HG02571 (cell line): ENCODE data around the gene SRSF3.
A peak's percentile ranks its signal among the peaks of the same experiment; 100 is the strongest.
"Not testable (repeated sequence)": the region's sequence is repeated elsewhere in the genome, so short reads cannot be mapped to it uniquely, and the experiment has no call there.

Experiments used
- ATAC-seq: cut with Tn5 transposase; IDR thresholded peaks from one replicate; pipeline ENCODE4 v1.9.1; 2021; ENCODE audit warnings: mild to moderate bottlenecking, moderate library complexity; ENCODE audit not compliant: unreplicated experiment

SRSF3 gene

DNA sequence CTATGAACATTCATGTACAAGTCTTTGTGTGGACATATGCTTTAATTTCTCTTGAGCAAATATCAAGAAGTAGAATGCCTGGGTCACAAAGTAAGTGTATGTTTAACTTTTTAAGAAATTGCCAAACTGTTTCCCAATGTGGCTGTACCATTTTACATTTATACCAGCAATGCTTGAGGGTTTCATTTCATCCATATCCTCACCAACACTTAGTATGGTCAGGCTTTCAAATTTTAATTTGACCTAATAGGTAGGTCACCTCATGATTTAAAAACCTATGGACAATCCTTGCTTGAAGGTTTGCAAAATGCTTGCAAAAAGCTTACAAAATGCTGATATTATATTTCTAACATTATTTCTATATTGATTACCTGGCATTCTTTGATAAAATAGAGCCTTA, 19.5 kb upstream of the SRSF3 start:
- no peak for ATAC-seq

DNA sequence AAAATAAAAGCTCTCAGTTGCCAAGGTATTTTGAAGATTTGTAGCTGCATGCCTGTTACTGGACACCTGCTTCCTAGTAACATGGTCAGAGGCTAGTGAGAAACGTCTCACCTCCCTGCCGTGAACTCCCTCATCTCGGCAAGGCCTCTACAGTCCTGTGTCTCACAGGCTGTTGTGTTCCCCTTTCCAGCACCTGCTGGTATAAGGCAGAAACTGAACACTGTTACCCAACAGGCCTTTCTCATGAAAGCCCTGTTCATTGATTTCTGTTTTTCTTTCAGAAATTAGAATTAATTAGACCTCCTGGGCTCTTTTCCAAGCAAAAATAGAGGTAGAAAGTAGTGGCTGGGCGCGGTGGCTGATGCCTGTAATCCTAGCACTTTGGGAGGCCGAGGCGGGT, 17.6 kb upstream of the SRSF3 start:
- ATAC-seq, result no peak

DNA sequence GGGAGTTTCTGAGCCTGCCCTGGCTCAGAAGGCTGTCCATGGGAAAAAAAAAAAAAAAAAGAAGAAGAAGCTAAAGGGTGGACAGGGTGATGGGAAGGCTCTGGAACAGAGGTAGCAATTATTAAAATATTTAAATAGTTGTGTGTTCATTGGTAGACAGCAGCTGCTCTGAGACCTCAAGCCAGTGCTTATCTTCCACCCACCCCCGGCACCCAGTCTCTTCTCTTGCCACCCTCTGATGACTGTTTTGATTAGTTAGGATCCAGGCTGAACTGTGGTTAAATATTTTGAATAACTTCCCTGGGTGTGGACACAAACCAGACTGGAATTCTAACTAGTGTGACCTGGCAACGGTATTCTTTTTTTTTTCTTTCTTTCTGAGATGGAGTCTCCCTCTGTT, 16.9 kb upstream of the SRSF3 start:
- ATAC-seq, result no peak

DNA sequence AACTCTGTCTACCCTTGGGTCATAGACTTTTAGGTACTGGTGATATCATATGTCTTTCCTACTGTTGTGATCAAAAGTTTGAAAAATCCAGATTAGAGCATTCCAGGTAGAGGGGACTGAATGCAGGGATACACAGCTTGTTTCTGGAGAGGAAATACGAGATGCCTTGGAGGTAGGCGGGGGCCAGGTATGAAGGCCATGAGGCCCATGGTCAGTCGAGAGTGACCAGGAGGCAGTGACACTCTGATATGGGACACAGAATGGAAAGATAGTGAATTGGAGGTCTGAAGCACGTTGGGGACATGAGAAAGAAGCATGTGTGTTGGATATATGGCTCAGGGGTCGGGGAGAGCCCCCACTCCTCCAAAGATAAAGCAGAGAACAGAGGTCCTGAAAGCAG, 16.1 kb upstream of the SRSF3 start:
- ATAC-seq, result no peak

DNA sequence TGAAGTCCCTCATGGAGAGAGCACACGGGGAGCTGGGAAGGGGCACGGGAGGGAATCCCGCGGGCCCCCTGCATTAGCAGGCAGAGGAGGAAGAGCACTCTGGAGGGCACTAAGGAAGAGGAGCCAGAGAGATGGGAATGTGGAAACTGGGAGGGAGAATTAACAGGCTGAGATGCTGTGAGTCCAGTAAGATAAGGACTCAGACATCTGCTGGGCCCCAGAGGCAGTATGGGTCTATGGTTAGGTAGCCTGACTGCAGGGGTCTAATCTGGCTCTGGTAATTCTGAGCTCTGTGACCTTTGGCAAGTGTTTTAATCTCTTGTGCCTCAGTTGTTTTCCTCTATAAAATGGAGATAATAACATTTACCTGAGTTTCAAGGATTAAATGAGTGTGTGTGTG, 15.7 kb upstream of the SRSF3 start:
- ATAC-seq, result no peak

DNA sequence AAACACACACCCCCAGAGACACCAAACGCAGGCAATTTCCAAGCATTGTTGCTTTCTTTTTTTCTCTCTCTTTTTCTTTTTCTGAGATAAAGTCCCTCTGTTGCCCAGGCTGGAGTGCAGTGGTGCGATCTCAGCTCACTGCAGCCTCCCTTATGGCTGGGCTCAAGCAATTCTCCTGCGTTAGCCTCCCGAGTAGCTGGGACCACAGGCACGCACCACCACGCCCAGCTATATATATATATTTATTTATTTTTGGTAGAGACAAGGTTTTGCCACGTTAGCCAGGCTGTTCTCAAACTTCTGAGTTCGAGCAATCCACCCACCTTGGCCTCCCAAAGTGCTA, 14.0 kb upstream of the SRSF3 start:
- ATAC-seq, result no peak

DNA sequence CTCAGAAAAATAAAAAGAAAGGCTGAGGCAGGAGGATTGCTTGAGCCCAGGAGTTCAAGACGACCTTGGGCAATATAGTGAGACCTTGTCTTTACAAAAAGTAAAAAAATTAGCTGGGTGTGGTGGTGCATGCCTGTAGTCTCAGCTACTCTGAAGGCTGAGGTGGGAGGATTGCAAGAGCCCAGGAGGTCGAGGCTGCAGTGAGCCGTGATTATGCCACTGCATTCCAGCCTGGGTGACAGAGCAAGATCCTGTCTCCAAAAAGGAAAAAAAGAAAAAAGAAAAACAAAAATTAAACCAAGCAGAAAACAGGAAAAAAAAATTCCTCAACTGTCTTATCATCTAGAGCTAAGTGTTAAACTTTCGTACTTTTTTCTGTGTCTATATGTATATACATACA, 12.4 kb upstream of the SRSF3 start:
- ATAC-seq, result no peak

DNA sequence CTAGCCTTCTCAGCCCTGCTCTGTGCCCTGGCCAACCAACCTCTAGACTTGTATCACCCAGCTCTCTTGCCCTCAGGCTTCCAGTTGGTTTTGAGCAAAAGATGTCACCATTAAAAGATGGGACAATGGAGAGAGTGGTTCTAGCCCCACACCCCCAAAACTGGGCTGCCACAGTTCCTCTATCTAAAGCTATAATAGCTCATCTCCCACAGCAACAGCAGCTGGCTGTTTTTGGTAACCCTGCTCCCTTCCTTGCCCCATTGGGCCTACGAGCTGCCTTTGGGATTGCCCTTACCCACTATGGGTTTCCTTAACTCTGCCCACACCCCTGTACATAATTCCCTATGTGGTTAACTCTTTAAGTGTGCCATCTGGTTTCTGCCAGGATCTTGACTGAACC, 7.6 kb upstream of the SRSF3 start:
- ATAC-seq, result no peak

DNA sequence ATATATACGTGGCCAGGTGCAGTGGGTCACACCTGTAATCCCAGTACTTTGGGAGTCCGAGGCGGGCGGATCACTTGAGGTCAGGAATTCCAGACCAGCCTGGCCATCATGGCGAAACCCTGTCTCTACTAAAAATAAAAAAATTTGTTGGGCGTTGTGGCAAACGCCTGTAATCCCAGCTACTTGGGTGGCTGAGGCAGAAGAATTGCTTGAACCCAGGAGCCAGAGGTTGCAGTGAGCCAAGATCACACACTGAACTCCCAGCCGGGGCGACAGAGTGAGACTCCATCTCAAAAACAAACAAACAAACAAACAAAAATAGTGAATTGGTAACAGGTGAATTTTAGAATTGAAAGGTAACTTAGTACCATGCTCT, 5.1 kb upstream of the SRSF3 start:
- not testable (repeated sequence) for ATAC-seq

DNA sequence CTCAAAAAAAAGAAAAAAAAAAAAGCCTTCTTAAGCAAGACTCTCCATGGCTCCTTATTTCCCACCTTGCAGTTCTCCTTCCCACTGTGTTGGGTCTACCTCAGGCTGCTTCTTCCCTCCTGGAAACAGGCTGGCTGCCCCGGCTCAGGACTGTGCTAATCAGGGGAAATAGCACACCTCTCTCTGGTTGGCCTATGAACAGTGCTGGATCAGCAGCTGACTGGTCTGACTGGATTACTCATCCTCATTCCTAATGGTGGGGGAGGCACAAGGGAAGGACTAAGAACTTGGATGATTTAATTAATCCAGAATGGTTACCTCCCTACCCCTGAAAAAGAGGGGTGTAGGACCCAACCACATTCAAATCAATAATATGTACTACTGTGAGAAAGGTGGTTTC, 3.9 kb upstream of the SRSF3 start:
- no peak for ATAC-seq

DNA sequence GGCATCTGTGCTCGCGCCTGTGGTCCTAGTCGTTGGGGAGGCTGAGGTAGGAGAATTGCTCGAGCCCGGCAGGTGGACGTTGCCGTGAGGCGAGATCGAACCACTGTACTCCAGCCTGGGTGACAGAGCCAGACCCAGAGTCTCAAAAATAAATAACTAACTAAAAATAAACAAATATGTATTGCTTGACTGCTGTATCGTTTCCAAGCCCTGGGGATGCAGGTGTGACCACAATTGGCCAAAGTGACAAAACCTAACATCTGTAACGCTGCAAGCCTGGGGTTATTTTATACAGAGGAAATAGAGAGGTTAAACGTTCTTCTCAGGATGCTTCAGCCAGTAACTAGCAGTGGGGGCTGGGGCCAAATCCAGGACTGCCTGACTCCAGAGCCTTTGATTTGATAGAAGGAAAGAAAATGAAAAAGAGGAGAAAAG, 1.9 kb upstream of the SRSF3 start:
- ATAC-seq, result no peak

DNA sequence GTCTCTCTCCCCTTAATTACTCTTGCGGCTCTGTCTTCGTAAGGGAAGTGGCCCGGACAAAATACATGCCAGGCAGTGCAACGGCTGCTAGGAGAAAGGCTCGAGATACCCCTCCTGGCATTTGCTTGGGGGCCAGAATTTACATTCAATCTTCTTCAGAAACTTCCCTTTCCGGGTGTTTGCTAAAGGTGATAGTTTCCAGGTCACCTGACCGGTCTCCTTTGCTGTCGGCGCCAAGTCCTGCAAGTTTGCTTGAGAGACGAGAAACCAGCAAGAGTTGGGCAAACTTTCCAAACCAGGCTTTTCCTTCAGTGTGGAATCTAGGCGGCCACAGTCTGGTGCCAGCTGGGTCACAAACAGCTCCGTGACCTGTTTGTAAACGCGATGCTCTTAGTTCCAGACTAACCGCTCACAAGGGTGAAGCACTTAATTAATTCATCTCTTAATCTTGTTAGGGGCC, 563 bp upstream of the SRSF3 start:
- peak; percentile 14 for ATAC-seq

DNA sequence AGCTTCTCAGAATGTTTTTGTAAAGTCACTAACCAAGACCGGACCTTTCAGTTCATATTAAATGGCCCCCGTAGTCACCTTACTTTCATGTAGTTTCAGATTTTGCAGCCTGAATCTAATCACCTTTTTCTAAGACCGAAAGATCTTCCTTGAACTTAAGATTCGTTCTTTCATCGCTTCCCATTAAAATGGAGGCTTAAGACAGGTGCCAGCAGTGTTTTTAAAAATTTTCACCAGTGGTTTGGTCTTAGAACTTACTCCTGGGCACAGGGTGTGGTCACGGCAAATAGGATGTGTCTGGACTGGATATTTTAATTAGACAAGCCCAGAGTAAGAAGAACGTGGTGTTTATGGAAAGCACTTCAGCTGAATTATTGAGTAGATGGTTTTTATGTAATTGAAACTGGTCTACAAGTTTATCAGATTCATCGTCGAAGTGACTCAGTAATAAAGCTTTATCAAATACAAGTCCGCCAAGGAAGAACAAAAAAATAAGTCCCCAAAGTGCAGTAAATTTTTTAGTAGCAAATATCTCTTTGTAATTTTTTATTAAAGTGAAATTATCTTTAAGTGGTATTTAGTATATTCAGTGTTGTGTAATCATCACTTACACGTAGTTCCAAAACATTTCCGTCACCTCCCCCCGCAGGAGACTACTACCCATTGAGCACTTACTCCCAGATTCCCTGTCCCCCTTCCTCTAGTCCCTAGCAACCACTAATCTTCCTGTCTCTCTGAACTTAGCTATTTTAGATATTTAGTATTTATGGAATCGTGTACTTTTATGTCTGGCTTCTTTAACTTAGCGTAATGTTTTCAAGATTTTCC, 868 bp downstream of the SRSF3 start:
- ATAC-seq, result no peak

DNA sequence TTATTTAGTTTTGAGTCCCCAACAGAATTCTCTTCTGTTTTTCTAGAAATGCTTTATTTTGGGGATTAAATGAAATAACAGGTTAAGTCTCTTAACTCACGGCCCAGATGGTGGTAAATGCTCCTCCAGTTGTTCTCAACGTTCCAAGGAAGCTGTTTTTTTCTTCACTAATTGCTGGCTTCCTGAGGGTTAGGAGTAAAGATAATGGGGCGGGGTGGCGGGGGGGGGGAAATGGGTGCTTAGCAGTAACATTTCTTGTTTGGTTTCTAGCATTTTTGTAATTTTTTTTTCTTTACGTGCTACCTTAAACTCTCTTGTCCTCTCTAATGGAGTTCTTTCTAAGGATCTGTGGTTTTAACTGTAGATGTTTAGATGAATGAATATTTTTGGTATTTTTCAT, 2.2 kb downstream of the SRSF3 start:
- ATAC-seq, result no peak

DNA sequence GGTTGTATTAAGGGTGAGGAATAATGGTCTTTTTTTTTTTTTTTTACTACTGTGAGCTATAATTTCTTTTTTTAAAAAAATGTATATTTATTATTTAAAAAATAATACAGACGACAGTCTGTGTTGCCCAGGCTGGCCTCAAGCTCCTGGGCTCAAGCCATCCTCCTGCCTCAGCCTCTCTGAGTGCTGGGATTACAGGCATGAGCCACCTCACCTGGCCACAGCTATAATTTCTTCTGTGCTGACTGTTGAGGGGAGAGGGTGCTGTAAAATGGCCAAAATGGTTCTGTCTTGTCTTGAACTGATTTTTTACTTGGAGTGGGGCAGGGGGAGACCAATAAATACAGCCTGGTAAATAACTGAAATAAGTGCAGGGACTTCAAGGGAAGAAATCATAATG, 3.6 kb downstream of the SRSF3 start:
- no peak for ATAC-seq

DNA sequence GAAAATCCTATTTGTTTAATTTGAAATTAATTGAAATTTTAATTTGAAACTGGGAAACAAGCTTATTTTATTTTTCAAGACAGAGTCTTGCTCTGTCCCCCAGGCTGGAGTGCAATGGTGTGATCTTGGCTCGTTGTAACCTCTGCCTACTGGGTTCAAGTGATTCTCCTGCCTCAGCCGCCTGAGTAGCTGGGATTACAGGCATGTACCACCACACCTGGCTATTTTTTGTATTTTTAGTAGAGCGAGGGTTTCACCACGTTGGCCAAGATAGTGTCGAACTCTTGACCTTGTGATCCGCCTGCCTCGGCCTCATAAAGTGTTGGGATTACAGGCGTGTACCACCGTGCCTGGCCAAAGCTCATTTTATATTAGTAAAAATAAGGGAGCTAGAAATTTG, 4.2 kb downstream of the SRSF3 start:
- ATAC-seq, result no peak

DNA sequence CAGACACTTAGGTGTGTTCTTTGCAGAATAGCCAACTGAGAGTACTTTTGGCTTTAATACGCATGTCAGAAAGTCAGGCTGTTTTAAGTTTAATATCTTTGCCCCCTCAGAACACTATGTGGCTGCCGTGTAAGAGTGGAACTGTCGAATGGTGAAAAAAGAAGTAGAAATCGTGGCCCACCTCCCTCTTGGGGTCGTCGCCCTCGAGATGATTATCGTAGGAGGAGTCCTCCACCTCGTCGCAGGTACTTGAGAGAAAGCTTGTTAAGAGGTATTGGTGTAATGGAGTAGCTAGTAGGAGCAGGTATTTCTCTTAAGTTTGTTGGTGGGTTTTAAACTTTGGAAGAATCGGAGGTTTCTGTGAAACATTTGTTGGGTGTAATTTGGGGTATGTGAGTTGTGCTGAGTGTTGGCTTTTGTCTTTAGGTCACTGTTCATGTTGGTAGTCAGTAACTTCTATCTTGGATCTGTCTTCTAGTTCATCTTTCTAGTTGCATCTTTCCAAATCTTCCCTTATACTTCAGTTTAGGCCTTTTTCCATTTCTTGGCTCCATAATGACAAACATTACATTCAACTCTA, 4.7 kb downstream of the SRSF3 start:
- no peak for ATAC-seq

DNA sequence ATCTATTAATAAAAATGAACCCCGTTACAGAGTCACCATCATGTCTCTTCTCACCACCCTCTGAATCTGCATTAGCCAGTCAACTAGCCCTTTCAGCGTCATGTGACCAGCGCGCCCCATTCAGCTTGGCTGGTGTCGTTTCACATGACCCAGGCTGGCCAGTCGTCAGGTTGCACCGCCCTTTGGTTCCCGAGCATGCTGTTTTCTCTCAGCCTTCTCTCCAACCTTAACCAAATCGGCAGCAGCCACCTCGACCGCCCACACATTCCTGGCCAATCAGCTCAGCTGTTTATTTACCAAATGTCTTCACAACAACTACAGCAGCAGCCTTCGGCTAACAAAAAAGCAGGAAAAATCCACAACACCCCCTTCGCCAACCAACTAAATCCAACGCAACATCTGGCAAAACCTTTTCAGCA, 5.6 kb downstream of the SRSF3 start:
- no peak for ATAC-seq

DNA sequence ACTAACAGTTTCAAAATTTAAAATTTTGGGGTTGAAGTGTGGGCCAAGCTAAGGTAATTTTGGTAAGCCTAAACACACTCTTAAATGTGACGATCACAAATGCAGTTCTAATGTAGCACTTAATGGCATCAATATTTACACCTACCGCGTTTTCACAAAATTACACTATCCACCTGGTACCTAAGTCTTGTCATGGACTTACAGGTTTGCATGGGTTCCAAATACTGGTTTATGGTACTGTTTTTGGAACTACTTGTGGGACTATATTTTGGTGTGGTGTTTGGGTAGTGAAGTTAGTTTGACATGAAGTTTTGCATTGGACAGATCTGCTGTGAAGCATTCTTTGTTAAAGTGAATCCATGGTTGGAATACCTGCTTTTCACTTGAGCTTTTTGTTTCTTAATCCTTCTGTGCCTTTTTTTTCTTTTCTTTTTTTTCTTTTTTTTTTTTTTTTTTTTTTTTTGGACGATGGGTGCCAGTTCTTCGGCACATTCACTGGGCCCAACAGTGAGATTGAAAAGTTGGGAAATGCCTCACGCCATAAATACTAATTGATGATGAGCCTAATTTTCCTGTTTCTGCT, 6.5 kb downstream of the SRSF3 start:
- no peak for ATAC-seq

DNA sequence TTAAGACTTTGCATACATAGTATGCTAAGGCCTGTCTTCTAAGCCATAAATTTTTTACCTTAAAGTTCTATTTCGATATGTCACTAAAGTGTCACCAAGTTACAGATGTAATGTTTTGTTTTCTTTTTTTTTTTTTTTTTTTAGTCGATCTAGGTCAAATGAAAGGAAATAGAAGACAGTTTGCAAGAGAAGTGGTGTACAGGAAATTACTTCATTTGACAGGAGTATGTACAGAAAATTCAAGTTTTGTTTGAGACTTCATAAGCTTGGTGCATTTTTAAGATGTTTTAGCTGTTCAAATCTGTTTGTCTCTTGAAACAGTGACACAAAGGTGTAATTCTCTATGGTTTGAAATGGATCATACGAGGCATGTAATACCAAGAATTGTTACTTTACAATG, 7.7 kb downstream of the SRSF3 start:
- not testable (repeated sequence) for ATAC-seq

DNA sequence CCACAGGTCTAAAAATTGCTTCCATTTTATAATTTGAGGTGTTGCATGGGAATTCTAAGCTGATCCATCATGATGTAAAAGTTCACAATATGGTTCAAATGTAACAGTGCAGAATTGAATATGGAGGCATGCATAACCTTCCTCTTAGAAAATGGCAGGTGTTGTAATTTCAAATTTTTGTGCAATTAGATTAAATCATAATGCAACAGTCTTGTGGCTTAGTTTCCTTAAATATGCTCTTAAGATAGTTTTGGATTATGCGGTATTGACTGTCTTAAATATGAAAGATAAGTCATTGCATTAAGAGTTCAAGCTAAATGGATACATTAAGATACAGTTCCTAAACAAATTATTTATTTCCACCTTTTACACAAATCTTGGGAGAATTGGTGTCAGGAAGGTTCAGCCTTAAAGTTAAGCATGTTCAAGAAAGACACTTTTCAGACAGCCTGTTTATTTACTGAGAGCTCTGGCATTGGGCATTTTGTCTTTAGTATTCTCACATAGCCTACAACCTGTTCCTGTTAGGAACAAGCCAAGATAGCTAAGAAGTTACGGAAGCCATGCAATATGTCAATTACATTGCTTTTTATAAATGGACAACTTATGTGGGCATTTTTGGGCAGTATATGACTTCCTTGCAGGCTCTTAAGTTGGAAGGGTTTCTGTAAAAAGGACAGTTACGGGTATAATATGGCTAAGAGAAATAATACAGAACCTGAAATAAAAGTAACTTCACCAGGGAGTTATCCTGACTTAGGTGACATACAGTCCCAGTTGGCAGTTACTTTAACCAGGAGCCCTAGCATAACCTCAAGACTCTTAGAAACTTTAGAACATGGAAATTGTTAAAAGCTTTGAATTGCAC, 9.3 kb downstream of the SRSF3 start:
- ATAC-seq, result no peak
